CD8-positive, alpha-beta memory T cell (primary cell): ENCODE data around the gene RNF39. TPM values are rescaled to one million over a fixed set of nuclear protein-coding genes. Genes with fewer than 3 reads are reported as not detected.
A peak's percentile ranks its signal among the peaks of the same experiment; 100 is the strongest.

ENCODE experiments used
- CTCF ChIA-PET: fragments of 350-600 bp; sonication (Branson Sonifier 250); formaldehyde crosslinking; loops from one replicate; lab custom pipeline; 2021; ENCODE audit warnings: antibody characterized with exemption; lab: Charles Lee
- POLR2A ChIA-PET: fragments of 350-600 bp; sonication (Branson Sonifier 250); formaldehyde crosslinking; loops from one replicate; lab custom pipeline; 2021; ENCODE audit warnings: antibody characterized with exemption; lab: Charles Lee
- DNase-seq, 5 donors: peaks; one replicate each; pipeline versions ENCODE4 v3.0.0 to v3.0.0-alpha.2; 2020 to 2022; ENCODE audit warnings: mixed read lengths in 1 of 5
- H3K27ac ChIP-seq: one replicate; pipeline ENCODE4 v1.7.0; 2013; ENCODE audit warnings: low read depth, mild to moderate bottlenecking, low read length, moderate library complexity
- H3K27me3 ChIP-seq: 2 replicates; pipeline ENCODE4 v1.7.0; 2013; ENCODE audit warnings: low read length, mild to moderate bottlenecking; ENCODE audit not compliant: insufficient read depth, poor library complexity, severe bottlenecking
- H3K36me3 ChIP-seq: 2 replicates; pipeline ENCODE4 v1.7.0; 2013; ENCODE audit warnings: mild to moderate bottlenecking, low read length, moderate library complexity; ENCODE audit not compliant: insufficient read depth
- H3K4me1 ChIP-seq: 2 replicates; pipeline ENCODE4 v1.7.0; 2013; ENCODE audit warnings: mild to moderate bottlenecking, low read length, moderate library complexity; ENCODE audit not compliant: insufficient read depth
- H3K4me3 ChIP-seq: 2 replicates; pipeline ENCODE4 v1.7.0; 2013; ENCODE audit warnings: mild to moderate bottlenecking, low read length
- H3K9me3 ChIP-seq: 2 replicates; pipeline ENCODE4 v1.7.0; 2013; ENCODE audit warnings: mild to moderate bottlenecking, low read length
- H3K27ac Mint-ChIP-seq, 8 donors: one replicate each; pipeline ENCODE4 v1.8.0; 2020 to 2021; ENCODE audit warnings: mixed read lengths in 8 of 8, mild to moderate bottlenecking in 6 of 8, inconsistent platforms in 3 of 8, moderate library complexity in 3 of 8
- H3K27me3 Mint-ChIP-seq, 2 donors: one replicate each; pipeline ENCODE4 v1.8.0; 2020 to 2021; ENCODE audit warnings: mixed read lengths in 2 of 2, mild to moderate bottlenecking in 1 of 2, moderate library complexity in 1 of 2
- H3K36me3 Mint-ChIP-seq, 3 donors: one replicate each; pipeline ENCODE4 v1.8.0; 2020 to 2021; ENCODE audit warnings: mixed read lengths in 3 of 3, inconsistent platforms in 1 of 3, mild to moderate bottlenecking in 1 of 3
- H3K4me1 Mint-ChIP-seq, 3 donors: one replicate each; pipeline ENCODE4 v1.8.0; 2020 to 2021; ENCODE audit warnings: mixed read lengths in 3 of 3, inconsistent platforms in 1 of 3, mild to moderate bottlenecking in 1 of 3
- H3K4me3 Mint-ChIP-seq, 7 donors: one replicate each; pipeline ENCODE4 v1.8.0; 2020 to 2021; ENCODE audit warnings: mixed read lengths in 7 of 7, mild to moderate bottlenecking in 6 of 7, moderate library complexity in 4 of 7, inconsistent platforms in 2 of 7
- H3K9me3 Mint-ChIP-seq, 5 donors: one replicate each; pipeline ENCODE4 v1.8.0; 2020 to 2022; ENCODE audit warnings: mixed read lengths in 5 of 5, mild to moderate bottlenecking in 3 of 5, moderate library complexity in 2 of 5, inconsistent platforms in 1 of 5
- polyA plus RNA-seq: library from polyadenylated mRNA; unstranded; fragments of 300-500 nt; fragmentation: Illumina TruSeq; gene quantifications from one replicate; pipeline ENCODE4 v1.2.3, GENCODE V29; 2021
- total RNA-seq, 2 experiments: library from RNA; stranded (reverse); gene quantifications; one replicate each; pipeline ENCODE4 v1.2.3, GENCODE V29; 2021

RNF39 gene
- total and polyA plus RNA-seq, 3 experiments from 2014 or later, result 0.17 TPM; not detected in 2

DNA sequence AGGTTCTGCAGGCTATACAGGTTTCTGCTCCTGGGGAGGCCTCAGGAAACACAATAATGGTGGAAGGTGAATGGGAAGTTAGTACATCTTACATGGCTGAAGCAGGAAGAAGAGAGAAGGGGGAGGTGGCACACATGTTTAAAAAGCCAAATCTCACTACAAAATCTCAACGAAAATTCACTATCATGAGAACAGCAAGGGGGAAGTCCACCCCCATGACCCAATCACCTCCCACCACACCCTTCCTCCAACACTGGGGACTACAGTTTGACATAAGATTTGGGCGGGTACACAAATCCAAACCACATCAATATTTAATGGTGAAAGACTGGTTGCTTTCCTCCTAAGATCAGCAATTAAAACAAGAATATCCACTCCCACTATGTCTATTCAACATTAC, 28.3 kb downstream of the RNF39 start:
- Mint-ChIP-seq H3K4me3 (no peak overlapping the region), H3K4me1 (peaks cover 0 to 9% (median 8%) of the 10 kb centered on the region in 3 donors), H3K27me3 (no peaks in the 10 kb centered on the region), H3K9me3 (no peaks in the 10 kb centered on the region), H3K27ac (no peak overlapping the region), H3K36me3 (peaks cover 0 to 15% (median 13%) of the 10 kb centered on the region in 3 donors)
- H3K36me3 ChIP-seq, result no peaks in the 10 kb centered on the region
- ChIA-PET CTCF (no interaction called here), POLR2A (no interaction called here)
- DNase-seq, result no peak
- no peak overlapping the region for H3K4me3 ChIP-seq
- H3K27me3 ChIP-seq, result no peaks in the 10 kb centered on the region
- H3K27ac ChIP-seq, result no peak overlapping the region
- H3K4me1 ChIP-seq, result no peaks in the 10 kb centered on the region
- H3K9me3 ChIP-seq, result no peaks in the 10 kb centered on the region

- no peaks in the 10 kb centered on the region for H3K27me3 ChIP-seq
- H3K9me3 ChIP-seq, result no peaks in the 10 kb centered on the region
- ChIA-PET POLR2A (no interaction called here), CTCF (no interaction called here)
- Mint-ChIP-seq H3K27me3 (no peaks in the 10 kb centered on the region), H3K27ac (no peak overlapping the region), H3K9me3 (no peaks in the 10 kb centered on the region), H3K36me3 (peaks cover 0 to 13% (median 11%) of the 10 kb centered on the region in 3 donors), H3K4me3 (no peak overlapping the region), H3K4me1 (peaks cover 0 to 9% (median 8%) of the 10 kb centered on the region in 3 donors)
- no peaks in the 10 kb centered on the region for H3K4me1 ChIP-seq
- DNase-seq, result no peak
- H3K36me3 ChIP-seq, result no peaks in the 10 kb centered on the region
- no peak overlapping the region for H3K4me3 ChIP-seq
- H3K27ac ChIP-seq, result no peak overlapping the region
These were observed 30.9 kb downstream of the RNF39 start for GRCh38 chr6:30044630-30045029.

GRCh38 chr6:30043744-30044143, 31.8 kb downstream of the RNF39 start:
- Mint-ChIP-seq H3K36me3 (peaks cover 0 to 12% (median 11%) of the 10 kb centered on the region in 3 donors), H3K4me1 (peaks cover 0 to 9% (median 8%) of the 10 kb centered on the region in 3 donors), H3K27ac (peak overlapping the region in 1 of 8 donors; percentile 33), H3K9me3 (no peaks in the 10 kb centered on the region), H3K27me3 (no peaks in the 10 kb centered on the region), H3K4me3 (no peak overlapping the region)
- Histone ChIP-seq H3K9me3 (no peaks in the 10 kb centered on the region), H3K27me3 (no peaks in the 10 kb centered on the region), H3K4me1 (no peaks in the 10 kb centered on the region), H3K4me3 (no peak overlapping the region), H3K36me3 (no peaks in the 10 kb centered on the region), H3K27ac (no peak overlapping the region)
- ChIA-PET CTCF (no interaction called here), POLR2A (no interaction called here)
- DNase-seq, result no peak

GRCh38 chr6:30042914-30043313, 32.7 kb downstream of the RNF39 start:
- Mint-ChIP-seq H3K27ac (peak overlapping the region in 4 of 8 donors; percentile 8 to 70 (median 24)), H3K9me3 (no peaks in the 10 kb centered on the region), H3K4me3 (no peak overlapping the region), H3K4me1 (peaks cover 0 to 9% (median 8%) of the 10 kb centered on the region in 3 donors), H3K27me3 (no peaks in the 10 kb centered on the region), H3K36me3 (peaks cover 0 to 11% (median 11%) of the 10 kb centered on the region in 3 donors)
- Histone ChIP-seq H3K4me1 (no peaks in the 10 kb centered on the region), H3K27me3 (no peaks in the 10 kb centered on the region), H3K9me3 (no peaks in the 10 kb centered on the region), H3K4me3 (no peak overlapping the region), H3K27ac (no peak overlapping the region), H3K36me3 (no peaks in the 10 kb centered on the region)
- CTCF ChIA-PET, result no interaction called here
- DNase-seq, result no peak
- POLR2A ChIA-PET, result no interaction called here

DNA sequence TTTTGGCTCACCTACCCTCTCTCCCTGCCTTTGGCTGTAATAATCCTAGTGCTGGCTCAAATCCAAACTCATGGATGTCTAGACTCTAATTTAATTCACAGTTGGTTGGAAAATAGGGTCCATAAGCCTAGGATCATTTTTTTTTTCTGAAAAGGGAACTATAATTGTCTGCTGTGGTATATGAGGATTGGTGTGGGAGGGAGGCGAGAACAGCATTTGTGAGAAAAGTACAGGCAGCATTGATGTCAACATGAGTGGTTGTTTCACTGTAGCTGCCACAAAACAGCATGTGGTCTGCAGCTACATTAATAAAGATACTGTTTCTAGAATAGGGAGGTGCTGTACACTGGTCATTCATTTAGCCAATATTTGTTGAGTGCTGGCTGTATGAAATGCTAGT, 33.1 kb downstream of the RNF39 start:
- peaks cover 0 to 11% (median 11%) of the 10 kb centered on the region in 3 donors for H3K36me3 Mint-ChIP-seq
- H3K27me3 Mint-ChIP-seq, result no peaks in the 10 kb centered on the region
- POLR2A ChIA-PET, result no interaction called here

DNA sequence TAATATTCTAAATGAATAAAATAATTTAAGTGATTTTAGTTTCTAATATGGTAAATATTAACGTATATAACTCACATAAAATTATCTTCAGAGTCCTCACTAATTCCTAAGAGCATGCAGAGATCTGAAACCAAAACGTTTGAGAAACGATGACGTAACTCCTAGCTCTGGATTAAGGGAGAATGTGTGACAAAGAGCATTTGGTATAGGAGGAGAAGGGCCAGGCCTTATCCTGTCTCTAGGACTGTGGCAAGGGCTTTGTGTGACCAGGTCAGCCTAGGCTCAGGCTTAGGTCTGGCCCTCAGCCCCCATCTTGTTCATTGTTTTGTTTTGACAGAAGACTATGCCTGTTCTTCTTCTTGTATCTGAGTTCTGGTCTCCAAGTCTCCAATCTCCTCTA, 33.7 kb downstream of the RNF39 start:
- H3K27me3 ChIP-seq, result no peaks in the 10 kb centered on the region
- H3K36me3 Mint-ChIP-seq, result peaks cover 0 to 16% (median 11%) of the 10 kb centered on the region in 3 donors
- ChIA-PET POLR2A (no interaction called here), CTCF (no interaction called here)
- H3K4me3 ChIP-seq, result no peak overlapping the region
- H3K4me1 Mint-ChIP-seq, result peaks cover 0 to 2% (median 1%) of the 10 kb centered on the region in 3 donors
- peak overlapping the region in 1 of 8 donors; percentile 94 for H3K27ac Mint-ChIP-seq
- H3K27me3 Mint-ChIP-seq, result no peaks in the 10 kb centered on the region
- no peaks in the 10 kb centered on the region for H3K9me3 Mint-ChIP-seq
- no peak for DNase-seq
- no peaks in the 10 kb centered on the region for H3K4me1 ChIP-seq
- H3K36me3 ChIP-seq, result no peaks in the 10 kb centered on the region
- H3K4me3 Mint-ChIP-seq, result no peak overlapping the region
- no peak overlapping the region for H3K27ac ChIP-seq
- no peaks in the 10 kb centered on the region for H3K9me3 ChIP-seq

More for the DNA sequence above, 33.1 kb downstream of the RNF39 start:
- CTCF ChIA-PET, result no interaction called here
- Mint-ChIP-seq H3K4me3 (no peak overlapping the region), H3K27ac (peak overlapping the region in 1 of 8 donors; percentile 70), H3K4me1 (peaks cover 0 to 8% (median 7%) of the 10 kb centered on the region in 3 donors), H3K9me3 (no peaks in the 10 kb centered on the region)
- Histone ChIP-seq H3K4me3 (no peak overlapping the region), H3K27ac (no peak overlapping the region), H3K4me1 (no peaks in the 10 kb centered on the region), H3K27me3 (no peaks in the 10 kb centered on the region), H3K36me3 (no peaks in the 10 kb centered on the region), H3K9me3 (no peaks in the 10 kb centered on the region)
- DNase-seq, result no peak

DNA sequence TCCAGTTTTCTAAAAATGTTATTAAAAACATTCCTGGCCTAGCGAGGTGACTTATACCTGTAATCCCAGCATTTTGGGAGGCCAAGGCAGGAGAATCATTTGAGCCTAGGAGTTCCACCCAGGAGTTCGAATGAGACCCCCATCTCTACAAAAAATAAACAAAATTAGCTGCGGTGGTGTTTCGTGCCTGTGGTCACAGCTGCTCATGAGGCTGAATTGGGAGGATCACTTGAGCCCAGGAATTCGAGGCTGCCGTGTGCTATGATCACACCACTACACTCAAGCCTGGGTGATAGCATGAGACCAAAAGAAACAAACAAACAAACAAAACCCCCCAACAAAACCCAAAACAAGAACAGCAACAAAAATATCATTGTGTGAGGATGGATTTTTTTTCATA, 34.3 kb downstream of the RNF39 start:
- Mint-ChIP-seq H3K9me3 (no peaks in the 10 kb centered on the region), H3K27ac (no peak overlapping the region), H3K4me3 (no peak overlapping the region), H3K4me1 (peaks cover 0 to 2% (median 0%) of the 10 kb centered on the region in 3 donors), H3K36me3 (peaks cover 0 to 16% (median 11%) of the 10 kb centered on the region in 3 donors), H3K27me3 (no peaks in the 10 kb centered on the region)
- Histone ChIP-seq H3K9me3 (no peaks in the 10 kb centered on the region), H3K27me3 (no peaks in the 10 kb centered on the region), H3K36me3 (no peaks in the 10 kb centered on the region), H3K4me3 (no peak overlapping the region), H3K27ac (no peak overlapping the region), H3K4me1 (no peaks in the 10 kb centered on the region)
- ChIA-PET POLR2A (no interaction called here), CTCF (no interaction called here)
- DNase-seq, result no peak

GRCh38 chr6:30037182-30037788, 38.3 kb downstream of the RNF39 start:
- H3K27me3 Mint-ChIP-seq, result no peaks in the 10 kb centered on the region
- H3K36me3 Mint-ChIP-seq, result peaks cover 6 to 29% (median 21%) of the 10 kb centered on the region in 3 donors
- Histone ChIP-seq H3K27me3 (no peaks in the 10 kb centered on the region), H3K4me3 (no peak overlapping the region), H3K36me3 (no peaks in the 10 kb centered on the region), H3K9me3 (no peaks in the 10 kb centered on the region), H3K4me1 (no peaks in the 10 kb centered on the region), H3K27ac (no peak overlapping the region)
- no peak for DNase-seq
- ChIA-PET POLR2A (no interaction called here), CTCF (interaction anchor here (3.1 kb wide), 1 partner anchor 23 kb away, joined by 8 read pairs; the partner anchor contains the start of gene POLR1H)
- H3K4me1 Mint-ChIP-seq, result no peaks in the 10 kb centered on the region
- no peak overlapping the region for H3K4me3 Mint-ChIP-seq
- H3K9me3 Mint-ChIP-seq, result no peaks in the 10 kb centered on the region
- peak overlapping the region in 1 of 8 donors; percentile 21 for H3K27ac Mint-ChIP-seq
